ENCODE data around the gene SUB1. TPM values are rescaled to one million over a fixed set of nuclear protein-coding genes. Genes with fewer than 3 reads are reported as not detected.

SUB1 gene
- total RNA-seq, 4 donors from 2014 or later: 142 to 466 (median 206) TPM

GRCh38 chr5:32543291-32543690, 42.1 kb upstream of the SUB1 start:
- no peak for TF ChIP-seq CTCF (IDR thresholded peaks at IDR 0.05; ENCODE audit: low read depth)

GRCh38 chr5:32545102-32545800, 40.1 kb upstream of the SUB1 start:
- no peak for TF ChIP-seq CTCF (IDR thresholded peaks at IDR 0.05; ENCODE audit: low read depth)

GRCh38 chr5:32551194-32551593, 34.2 kb upstream of the SUB1 start:
- TF ChIP-seq CTCF (IDR thresholded peaks at IDR 0.05; ENCODE audit: low read depth): no peak

- no peak for TF ChIP-seq CTCF (IDR thresholded peaks at IDR 0.05; ENCODE audit: low read depth)
Observed at GRCh38 chr5:32551865-32552264, 33.5 kb upstream of the SUB1 start.

- TF ChIP-seq CTCF (IDR thresholded peaks at IDR 0.05; ENCODE audit: low read depth): no peak
Observed at GRCh38 chr5:32552936-32553335, 32.4 kb upstream of the SUB1 start.

- no peak for TF ChIP-seq CTCF (IDR thresholded peaks at IDR 0.05; ENCODE audit: low read depth)
Observed at GRCh38 chr5:32559411-32559810, 25.9 kb upstream of the SUB1 start.

GRCh38 chr5:32559921-32560320, 25.4 kb upstream of the SUB1 start:
- TF ChIP-seq CTCF (IDR thresholded peaks at IDR 0.05; ENCODE audit: low read depth): no peak
